Heart right ventricle (tissue), 16 donors: ENCODE measurements around the gene MYCBP2. TPM values are rescaled to one million over a fixed set of nuclear protein-coding genes. Genes with fewer than 3 reads are reported as not detected.
"Not testable (repeated sequence)": the region's sequence is repeated elsewhere in the genome, so short reads cannot be mapped to it uniquely, and the experiment has no call there.

Experiments used
- ATAC-seq, 8 donors: fragments of 200-7000 bp; cut with Tn5 transposase; one replicate each; pipeline ENCODE4 v1.9.1; 2020; ENCODE audit warnings: mild to moderate bottlenecking in 8 of 8, moderate library complexity in 8 of 8, moderate number of reproducible peaks in 1 of 8
- DNase-seq, 2 donors: peaks; one replicate each; pipeline ENCODE4 v3.0.0-alpha.2; 2020
- H3K27ac ChIP-seq, 10 donors: fragments of 200-600 bp; sonication (generic) in 2 of 10; one replicate each; pipeline versions ENCODE4 v1.5.0 to v1.8.0; 2020 to 2022; ENCODE audit warnings: mild to moderate bottlenecking in 3 of 10
- H3K27me3 ChIP-seq, 7 donors: fragments of 200-600 bp; one replicate each; pipeline ENCODE4 v1.8.0; 2021 to 2022; ENCODE audit warnings: mild to moderate bottlenecking in 2 of 7
- H3K36me3 ChIP-seq, 9 donors: fragments of 200-600 bp; sonication (generic) in 1 of 9; one replicate each; pipeline versions ENCODE4 v1.5.0 to v1.8.0; 2020 to 2022; ENCODE audit warnings: mild to moderate bottlenecking in 2 of 9
- H3K4me1 ChIP-seq, 9 donors: fragments of 200-600 bp; sonication (generic) in 1 of 9; one replicate each; pipeline versions ENCODE4 v1.5.0 to v1.8.0; 2020 to 2022; ENCODE audit warnings: mild to moderate bottlenecking in 4 of 9
- H3K4me3 ChIP-seq, 10 donors: fragments of 200-600 bp; sonication (generic) in 2 of 10; one replicate each; pipeline versions ENCODE4 v1.5.0 to v1.8.0; 2020 to 2022; ENCODE audit warnings: mild to moderate bottlenecking in 7 of 10, moderate library complexity in 2 of 10
- H3K9me3 ChIP-seq, 11 donors: fragments of 200-600 bp in 10 of 11; sonication (generic) in 2 of 11; one replicate each; pipeline versions ENCODE4 v1.5.0 to v1.8.0; 2013 to 2022; ENCODE audit warnings: mild to moderate bottlenecking in 2 of 11, control low read depth in 1 of 11, moderate library complexity in 1 of 11
- CTCF ChIP-seq, 9 donors: fragments of 200-600 bp; sonication (generic) in 2 of 9; IDR thresholded peaks; one replicate each; pipeline versions ENCODE4 v1.5.0 to v1.8.0; 2021 to 2022; ENCODE audit warnings: antibody characterized with exemption in 9 of 9, mild to moderate bottlenecking in 5 of 9, moderate library complexity in 1 of 9
- WGBS, 2 donors: extraction: QIAGEN DNeasy Blood & Tissue Kit; methylation state at CpG; one replicate each; pipeline ENCODE4 v1.1.7; 2013; ENCODE audit warnings: inconsistent platforms in 1 of 2; 5-methylcytosine and 5-hydroxymethylcytosine counted together
- intact Hi-C, 10 donors: fragments of 100-400 bp; cut with DNase I; formaldehyde crosslinking; loops; one replicate each; pipeline versions ENCODE4 v1.11.1 to v1.14.2; 2022
- polyA plus RNA-seq, 2 donors: library from polyadenylated mRNA; stranded (reverse); fragments of 200-250 nt; gene quantifications; one replicate each; pipeline ENCODE4 v1.2.3, GENCODE V29; 2013
- total RNA-seq, 10 donors: library from RNA; stranded (reverse); fragmentation: NEBNext Ultra II Directional in 3 of 10; extraction: Animal tissue kit (Norgen Biotek cat#: 25700) in 3 of 10; gene quantifications; one replicate each; pipeline versions ENCODE4 v1.2.1 to v1.2.4, GENCODE V29; 2021 to 2023
- donor health status: Arrhythmogenic right ventricular cardiomyopathy.
- donor health status: ischemic (EF 13 %, LVEDD 7.1; RV severe dilation, severe dysfunction).
- donor health status: healthy with polysubstance abuse.
- donor health status: DM: no; HTN: yes; CAD: no.
- donor health status: DM: no; HTN: no; CAD: no.
- donor health status: ischemic (EF 25% LVEDD 6.9; RV normal size, moderate dysfunction).
- donor health status: ischemic (EF 25% LVEDD 5.7; RV mildly dilated, moderate dysfunction).
- donor health status: healthy.
- donor health status: DM: yes; HTN: yes; CAD: no.
- donor health status: Ischemic cardiomyopathy.
- donor health status: ischemic (EF 35%, LVEDD 5.7; RV mildly dilated, moderate dysfunction).
- donor health status: nonischemic (EF 11% LVEDD 7.7; RV severe dilation, severe dysfunction).
- donor health status: DM: yes; HTN: yes; CAD: no.
- donor health status: PGD.
- donor health status: ischemic (EF 29% LVEDD 5.4; RV normal size, mild dysfunction).
- donor health status: nonischemic (EF 23%, LVEDD 6.1; RV moderate dilation, normal function).

Gene MYCBP2
- total and polyA plus RNA-seq, 12 donors = 18.6 to 70.7 (median 52.4) TPM

GRCh38 chr13:77262198-77262597 lies 64.7 kb downstream of the MYCBP2 start:
- intact Hi-C loops = no loop called here
- no peak for TF ChIP-seq CTCF (IDR thresholded peaks at IDR 0.05)
- peaks cover 0 to 100% (median 16%) of the 10 kb centered on the region in 9 donors for H3K36me3 ChIP-seq

GRCh38 chr13:77250975-77251374 lies 75.9 kb downstream of the MYCBP2 start:
- DNase-seq = no peak
- Histone ChIP-seq H3K4me3 (no peak overlapping the region), H3K27ac (no peak overlapping the region), H3K27me3 (no peaks in the 10 kb centered on the region), H3K4me1 (no peaks in the 10 kb centered on the region), H3K9me3 (no peaks in the 10 kb centered on the region), H3K36me3 (peaks cover 0 to 58% (median 4%) of the 10 kb centered on the region in 9 donors)
- WGBS, 2 donors = 55 to 64% methylated on average over 3 of the region's 3 CpGs
- TF ChIP-seq CTCF (IDR thresholded peaks at IDR 0.05) = no peak
- ATAC-seq = no peak
- intact Hi-C loops = loop anchor here in 1 of 10 donors (10.0 kb wide), 1 partner anchor 224 kb away; no protein-coding TSS in a partner anchor

More at GRCh38 chr13:77262198-77262597, 64.7 kb downstream of the MYCBP2 start:
- no peaks in the 10 kb centered on the region for H3K4me1 ChIP-seq
- WGBS, 2 donors = 97 to 99% methylated on average over 2 of the region's 2 CpGs
- H3K27ac ChIP-seq = no peak overlapping the region
- no peaks in the 10 kb centered on the region for H3K27me3 ChIP-seq
- no peak for ATAC-seq
- no peaks in the 10 kb centered on the region for H3K9me3 ChIP-seq
- no peak overlapping the region for H3K4me3 ChIP-seq
- no peak for DNase-seq

- H3K4me1 ChIP-seq, H3K4me3 ChIP-seq, H3K27ac ChIP-seq, intact Hi-C loops, DNase-seq, H3K9me3 ChIP-seq, ATAC-seq, H3K27me3 ChIP-seq: not testable (repeated sequence)
- H3K36me3 ChIP-seq = peaks cover 0 to 81% (median 21%) of the 10 kb centered on the region in 9 donors
- WGBS, 2 donors = 96% methylated on average over 2 of the region's 2 CpGs
Observed at GRCh38 chr13:77245224-77245623, 81.7 kb downstream of the MYCBP2 start.

GRCh38 chr13:77239312-77239711 lies 87.6 kb downstream of the MYCBP2 start:
- H3K27me3 ChIP-seq = no peaks in the 10 kb centered on the region
- peaks cover 0 to 78% (median 13%) of the 10 kb centered on the region in 9 donors for H3K36me3 ChIP-seq
- H3K4me1 ChIP-seq = no peaks in the 10 kb centered on the region
- no peak for TF ChIP-seq CTCF (IDR thresholded peaks at IDR 0.05)
- ATAC-seq (no peak), DNase-seq (no peak)
- WGBS, 2 donors = 91 to 95% methylated on average over 3 of the region's 3 CpGs
- intact Hi-C loops = no loop called here
- H3K4me3 ChIP-seq = no peak overlapping the region
- H3K27ac ChIP-seq = no peak overlapping the region
- H3K9me3 ChIP-seq = no peaks in the 10 kb centered on the region

GRCh38 chr13:77235456-77236022 lies 91.4 kb downstream of the MYCBP2 start:
- DNase-seq (no peak), ATAC-seq (no peak)
- Histone ChIP-seq H3K36me3 (peaks cover 0 to 61% (median 3%) of the 10 kb centered on the region in 9 donors), H3K4me1 (no peaks in the 10 kb centered on the region), H3K9me3 (no peaks in the 10 kb centered on the region), H3K27ac (no peak overlapping the region), H3K27me3 (no peaks in the 10 kb centered on the region), H3K4me3 (no peak overlapping the region)
- intact Hi-C loops = no loop called here
- no peak for TF ChIP-seq CTCF (IDR thresholded peaks at IDR 0.05)
